HepG2 (cell line): Measurements from ENCODE around the gene GPR176.

Source experiments
- HMG20A ChIP-seq: IDR thresholded peaks from 2 replicates; pipeline ENCODE4 v1.6.1; 2016; ENCODE audit warnings: borderline replicate concordance
- ZNF3 ChIP-seq: IDR thresholded peaks from 2 replicates; pipeline ENCODE4 v1.7.0; 2017; ENCODE audit warnings: inconsistent platforms

DNA sequence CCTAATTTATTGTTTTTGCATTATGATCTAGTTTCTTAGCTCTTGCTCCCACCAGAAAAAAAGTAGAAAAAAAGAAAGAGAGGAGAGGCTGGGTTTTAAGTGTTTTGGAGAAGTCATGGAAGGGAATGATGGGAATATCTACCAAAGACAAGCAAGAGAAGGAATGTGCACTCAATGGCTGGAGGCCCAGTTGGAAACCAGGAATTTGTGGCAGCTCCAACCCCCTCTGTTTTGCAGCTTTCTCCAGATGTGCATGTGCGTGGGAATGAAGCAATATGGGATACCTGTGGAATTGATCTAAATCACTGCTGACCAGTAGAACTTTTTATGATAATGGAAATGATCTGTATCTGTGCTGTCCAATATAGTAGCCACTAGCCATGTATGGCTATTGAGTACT is 41.0 kb upstream of the GPR176 start:
- TF ChIP-seq HMG20A (CRISPR knock-in tag): no peak
- TF ChIP-seq ZNF3 (CRISPR knock-in tag): no peak
